GM21825 (cell line): ENCODE results near the gene KRT13.
"Not testable (repeated sequence)": the region's sequence is repeated elsewhere in the genome, so short reads cannot be mapped to it uniquely, and the experiment has no call there.

Source experiments
- ATAC-seq: cut with Tn5 transposase; IDR thresholded peaks from one replicate; pipeline ENCODE4 v1.9.1; 2021; ENCODE audit warnings: mild to moderate bottlenecking, moderate library complexity; ENCODE audit not compliant: unreplicated experiment

Gene KRT13

GRCh38 chr17:41505007-41505808 lies at the start of gene KRT13:
KRT13 (minus strand) TSS chr17:41505612; CDS start chr17:41505550, 62 bp downstream.
- ATAC-seq, result no peak

GRCh38 chr17:41553987-41554680 lies 48.7 kb upstream of the KRT13 start:
- no peak for ATAC-seq

DNA sequence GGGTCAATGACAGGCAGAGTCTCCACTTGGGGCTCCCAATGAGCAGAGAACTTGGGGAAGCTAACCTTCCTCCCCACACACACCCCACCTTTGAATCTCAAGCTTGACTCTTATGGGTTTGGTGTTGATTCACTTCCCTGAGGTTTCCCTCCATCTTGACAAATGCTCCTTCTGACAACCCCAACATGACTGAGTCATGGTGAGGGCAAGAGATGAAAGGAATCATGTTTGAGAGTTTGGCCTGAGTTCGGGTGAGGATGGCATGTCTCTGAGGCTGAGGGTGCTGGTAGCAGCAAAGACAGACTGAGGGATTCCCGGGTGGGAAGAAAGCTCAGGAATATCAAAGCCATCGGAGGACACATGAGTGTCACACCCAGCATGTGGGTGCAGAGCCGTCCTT lies 47.8 kb upstream of the KRT13 start:
- no peak for ATAC-seq

DNA sequence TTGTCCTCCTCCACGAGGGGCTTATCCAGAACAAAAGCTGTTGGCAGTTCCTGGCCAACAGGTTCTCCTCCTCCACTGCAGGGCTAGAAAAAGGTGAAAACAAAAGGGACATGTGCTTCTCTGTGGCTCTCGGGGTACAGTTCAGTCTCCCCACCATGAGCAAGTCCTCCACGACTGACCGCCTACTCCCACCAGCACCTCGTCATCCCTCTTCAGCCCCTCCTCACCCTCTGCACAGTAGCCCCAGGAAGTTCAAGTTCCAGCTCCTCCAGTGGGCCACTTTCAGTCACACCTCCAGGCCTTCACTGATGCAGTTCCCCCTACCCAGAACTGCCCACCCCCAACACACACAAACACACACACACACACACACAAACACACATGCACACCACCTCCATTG lies 47.0 kb upstream of the KRT13 start:
- ATAC-seq, result no peak

DNA sequence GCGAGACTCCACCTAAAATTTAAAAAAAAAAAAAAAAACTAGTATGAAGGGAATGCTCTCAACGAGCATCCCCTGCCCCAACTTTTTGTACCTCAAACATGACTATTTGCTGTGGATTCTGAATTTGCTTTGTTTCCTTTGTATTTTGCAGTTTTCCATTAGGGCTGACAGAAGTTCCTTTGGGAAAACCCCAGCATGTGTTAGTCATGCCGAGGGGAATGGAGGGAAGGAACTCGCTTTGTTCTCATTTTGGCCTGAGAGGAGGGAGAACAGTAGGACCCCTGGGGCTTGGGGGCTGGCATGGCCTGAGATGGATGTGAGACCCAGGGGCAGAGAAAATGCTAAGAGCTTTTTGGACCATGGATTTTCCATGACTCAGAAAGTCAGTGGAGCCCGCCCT lies 46.0 kb upstream of the KRT13 start:
- no peak for ATAC-seq

- no peak for ATAC-seq
These were observed 44.2 kb upstream of the KRT13 start for GRCh38 chr17:41549596-41550039.

DNA sequence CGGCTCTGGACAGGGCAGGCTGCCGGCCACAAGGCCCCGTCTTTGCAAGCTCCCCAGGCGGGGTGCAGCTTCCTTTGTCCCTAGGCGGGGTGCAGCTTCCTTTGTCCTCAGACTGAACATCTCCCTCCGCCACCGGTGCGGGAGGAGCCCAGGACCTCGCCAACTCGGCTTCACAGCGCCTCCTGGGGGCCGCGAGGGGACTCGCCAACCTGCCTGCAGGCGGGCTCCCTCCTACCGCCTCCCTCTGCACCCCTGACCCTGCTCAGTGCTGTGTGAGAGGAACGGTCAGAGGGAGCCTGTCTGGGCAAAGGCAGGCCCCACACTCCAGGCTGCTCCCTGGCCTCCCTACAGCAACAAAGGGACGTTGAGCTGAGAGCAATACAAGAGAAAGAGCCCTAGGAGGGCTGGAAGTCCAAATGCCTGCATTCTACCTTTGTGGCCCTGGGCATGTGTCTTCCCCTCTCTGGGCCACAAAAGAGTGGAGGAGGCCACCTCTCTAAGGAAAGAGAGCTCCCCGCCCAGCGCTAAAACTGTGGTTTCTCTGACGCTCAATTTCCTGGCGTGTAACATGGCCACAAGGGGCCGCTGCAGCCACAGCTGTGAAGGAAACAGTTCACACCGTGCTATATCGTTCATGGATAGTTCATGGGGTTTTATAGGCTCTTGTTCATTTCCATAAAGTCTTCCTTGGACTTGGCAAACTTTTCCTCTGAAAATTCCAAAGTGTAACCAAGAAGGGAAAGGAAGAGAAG lies 43.6 kb upstream of the KRT13 start:
- peak; percentile 51 for ATAC-seq

GRCh38 chr17:41547921-41548843 lies 42.8 kb upstream of the KRT13 start:
- ATAC-seq, result no peak

DNA sequence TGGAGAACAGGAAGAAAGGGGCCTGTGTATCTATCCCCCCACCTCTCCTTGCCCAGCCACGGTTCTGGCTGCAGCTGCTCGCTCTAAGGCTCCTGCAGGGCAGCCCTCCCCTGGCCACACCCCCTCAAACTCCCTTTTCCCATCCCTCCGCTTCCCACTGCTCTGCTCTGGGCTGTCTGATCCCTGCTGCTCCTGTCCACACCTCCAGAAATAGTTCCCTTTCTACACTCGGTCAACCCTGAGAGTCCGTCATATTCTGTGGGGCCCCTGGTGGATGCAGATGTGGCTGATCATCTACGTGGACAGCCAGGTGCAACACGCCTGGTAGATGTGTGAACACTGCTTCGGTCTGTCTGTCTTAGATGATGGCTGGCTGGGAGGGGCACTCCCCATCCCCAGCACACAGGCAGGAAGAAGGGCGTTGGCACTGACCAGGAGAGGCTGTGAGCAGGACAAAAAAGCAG lies 42.0 kb upstream of the KRT13 start:
- ATAC-seq, result no peak

DNA sequence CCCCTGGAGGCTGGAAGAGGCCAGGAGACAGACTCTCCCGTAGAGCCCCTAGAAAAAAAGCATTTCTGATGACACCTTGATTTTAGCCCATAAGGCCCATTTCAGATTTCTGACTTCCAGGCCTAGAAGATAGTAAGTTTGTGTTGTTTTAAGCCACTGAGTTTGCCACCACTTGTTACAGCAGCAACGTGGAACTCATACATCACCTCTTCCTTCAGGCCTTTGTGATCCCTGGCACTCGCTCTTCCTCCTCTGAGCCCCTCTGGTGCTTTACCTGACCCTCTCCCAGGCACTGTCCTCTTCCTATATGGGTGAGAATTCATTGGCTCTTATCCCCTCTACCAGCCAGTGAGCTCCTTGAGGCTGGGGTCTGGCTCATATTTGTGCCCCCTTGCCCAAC lies 41.4 kb upstream of the KRT13 start:
- ATAC-seq, result no peak

DNA sequence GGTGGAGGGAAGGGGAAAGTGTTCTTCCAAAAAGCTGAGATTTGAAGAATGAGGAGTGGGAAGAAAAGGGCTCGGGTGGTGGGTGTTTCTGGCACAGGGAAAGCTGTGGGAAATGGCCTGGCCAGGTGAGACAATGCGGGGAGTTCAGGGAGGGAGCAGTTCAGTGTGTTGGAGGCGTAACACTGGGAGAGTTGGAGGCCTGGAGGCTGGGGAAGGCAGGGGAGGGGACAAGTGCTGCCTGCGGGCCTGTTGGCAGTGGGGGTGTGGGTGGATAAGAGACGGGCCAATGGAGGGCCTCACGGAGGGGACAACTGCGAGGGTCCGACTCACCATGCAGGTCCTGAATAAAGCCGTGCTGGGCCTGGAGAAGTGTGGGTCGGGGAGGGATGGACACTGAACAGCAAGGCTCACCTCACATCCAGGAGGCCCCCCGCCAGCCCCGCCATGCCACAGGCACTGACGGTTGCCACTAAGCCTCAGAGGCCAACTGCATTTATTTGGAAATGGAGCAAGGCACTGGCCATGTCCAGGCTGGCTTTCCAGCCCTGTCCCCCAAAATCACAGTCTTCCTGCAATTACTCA lies 40.5 kb upstream of the KRT13 start:
- ATAC-seq, result no peak

DNA sequence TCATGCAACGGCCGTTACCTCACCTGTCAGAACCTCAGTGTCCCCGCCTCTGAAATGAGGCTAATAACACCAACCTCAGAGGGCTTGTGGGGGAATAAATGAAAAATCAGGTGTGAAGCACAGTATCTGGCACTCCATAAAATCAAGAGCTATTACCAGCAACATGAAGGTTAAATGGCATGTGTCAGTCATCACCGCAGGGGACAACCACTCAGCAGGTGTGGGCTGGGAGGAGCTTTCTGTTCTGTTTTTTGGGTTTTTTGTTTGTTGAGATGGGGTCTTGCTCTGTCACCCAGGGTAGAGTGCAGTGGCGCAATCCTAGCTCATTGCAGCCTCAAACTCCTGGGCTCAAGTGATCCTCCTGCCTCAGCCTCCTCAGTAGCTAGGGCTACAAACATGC lies 39.5 kb upstream of the KRT13 start:
- ATAC-seq, result no peak

DNA sequence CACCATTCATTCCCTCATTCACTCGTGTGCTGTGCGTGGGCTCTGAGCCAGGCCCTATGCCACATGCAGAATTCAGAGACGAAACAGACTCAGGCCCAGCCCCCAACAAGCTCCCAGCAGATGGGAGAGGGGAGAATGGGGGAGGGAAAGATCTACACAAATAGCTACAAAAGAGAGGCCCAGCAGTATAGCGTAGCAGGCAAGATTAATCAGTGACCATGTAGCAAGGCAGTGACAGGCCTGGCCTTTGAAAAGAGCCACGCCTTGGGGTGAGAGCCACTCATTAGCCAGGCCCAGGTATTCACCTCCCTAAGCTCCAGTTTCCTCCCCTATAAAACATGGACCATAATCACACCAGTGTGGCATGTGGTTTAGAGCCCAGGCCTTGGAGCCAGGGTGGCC lies 39.1 kb upstream of the KRT13 start:
- ATAC-seq, result no peak

DNA sequence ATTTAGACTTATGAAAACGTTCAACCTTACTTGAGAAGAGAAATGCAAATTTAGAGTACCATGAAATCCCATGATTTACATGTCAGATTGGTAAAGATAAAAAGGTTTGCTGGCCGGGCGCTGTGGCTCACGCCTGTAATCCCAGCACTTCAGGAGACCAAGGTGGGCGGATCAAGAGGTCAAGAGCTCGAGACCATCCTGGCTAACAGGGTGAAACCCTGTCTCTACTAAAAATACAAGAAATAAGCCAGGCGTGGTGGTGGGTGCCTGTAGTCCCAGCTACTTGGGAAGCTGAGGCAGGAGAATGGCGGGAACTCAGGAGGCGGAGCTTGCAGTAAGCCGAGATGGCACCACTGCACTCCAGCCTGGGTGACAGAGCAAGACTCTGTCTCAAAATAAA lies 37.4 kb upstream of the KRT13 start:
- not testable (repeated sequence) for ATAC-seq

GRCh38 chr17:41542357-41542756 lies 36.9 kb upstream of the KRT13 start:
- no peak for ATAC-seq

- no peak for ATAC-seq
These were observed 35.7 kb upstream of the KRT13 start for GRCh38 chr17:41540921-41541625.

- ATAC-seq, result no peak
These were observed 34.7 kb upstream of the KRT13 start for GRCh38 chr17:41539979-41540701.

- no peak for ATAC-seq
These were observed 33.7 kb upstream of the KRT13 start for GRCh38 chr17:41539071-41539492.

- no peak for ATAC-seq
These were observed 33.2 kb upstream of the KRT13 start for GRCh38 chr17:41538565-41538991.
